ENCODE data around the gene TRPV3.

- TF ChIP-seq, protein P1, sequence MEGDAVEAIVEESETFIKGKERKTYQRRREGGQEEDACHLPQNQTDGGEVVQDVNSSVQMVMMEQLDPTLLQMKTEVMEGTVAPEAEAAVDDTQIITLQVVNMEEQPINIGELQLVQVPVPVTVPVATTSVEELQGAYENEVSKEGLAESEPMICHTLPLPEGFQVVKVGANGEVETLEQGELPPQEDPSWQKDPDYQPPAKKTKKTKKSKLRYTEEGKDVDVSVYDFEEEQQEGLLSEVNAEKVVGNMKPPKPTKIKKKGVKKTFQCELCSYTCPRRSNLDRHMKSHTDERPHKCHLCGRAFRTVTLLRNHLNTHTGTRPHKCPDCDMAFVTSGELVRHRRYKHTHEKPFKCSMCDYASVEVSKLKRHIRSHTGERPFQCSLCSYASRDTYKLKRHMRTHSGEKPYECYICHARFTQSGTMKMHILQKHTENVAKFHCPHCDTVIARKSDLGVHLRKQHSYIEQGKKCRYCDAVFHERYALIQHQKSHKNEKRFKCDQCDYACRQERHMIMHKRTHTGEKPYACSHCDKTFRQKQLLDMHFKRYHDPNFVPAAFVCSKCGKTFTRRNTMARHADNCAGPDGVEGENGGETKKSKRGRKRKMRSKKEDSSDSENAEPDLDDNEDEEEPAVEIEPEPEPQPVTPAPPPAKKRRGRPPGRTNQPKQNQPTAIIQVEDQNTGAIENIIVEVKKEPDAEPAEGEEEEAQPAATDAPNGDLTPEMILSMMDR (IDR thresholded peaks at IDR 0.05) = no peak
- TF ChIP-seq EZH2 (IDR thresholded peaks at IDR 0.05; ENCODE audit: borderline replicate concordance, insufficient read depth, low read depth, low read length, poor library complexity, severe bottlenecking) = no peak
Observed at GRCh38 chr17:3600529-3601205, 43.1 kb upstream of the TRPV3 start.
